SK-N-SH treated with all-trans-retinoic acid at 6 μM for 48 hours (cell line): ENCODE data around the gene PYGL.

Experiments
- ARNTL ChIP-seq: fragments of 450-650 bp; formaldehyde crosslinking; IDR thresholded peaks from 2 replicates; pipeline ENCODE4 v1.5.0; 2020; ENCODE audit warnings: low read depth, mild to moderate bottlenecking, moderate library complexity, borderline replicate concordance
- BACH2 ChIP-seq: fragments of 250-450 bp; sonication (Bioruptor Pico); IDR thresholded peaks from 2 replicates; pipeline ENCODE4 v1.9.0; 2021; ENCODE audit warnings: mild to moderate bottlenecking, borderline replicate concordance
- OSR1 ChIP-seq: fragments of 250-450 bp; sonication (Bioruptor Pico); IDR thresholded peaks from 2 replicates; pipeline ENCODE4 v1.8.0; 2022; ENCODE audit warnings: moderate library complexity, mild to moderate bottlenecking, inconsistent platforms
- SNAI2 ChIP-seq: fragments of 250-450 bp; sonication (Bioruptor Pico); IDR thresholded peaks from 2 replicates; pipeline ENCODE4 v1.5.0; 2020; ENCODE audit warnings: mild to moderate bottlenecking, moderate library complexity
- TCF4 ChIP-seq: fragments of 250-450 bp; sonication (Bioruptor Pico); IDR thresholded peaks from 2 replicates; pipeline ENCODE4 v1.8.0; 2021; ENCODE audit warnings: mild to moderate bottlenecking, moderate library complexity, borderline replicate concordance
- TOX ChIP-seq: fragments of 250-450 bp; sonication (Bioruptor Pico); IDR thresholded peaks from 2 replicates; pipeline ENCODE4 v1.8.0; 2021; ENCODE audit warnings: mild to moderate bottlenecking, moderate library complexity, borderline replicate concordance
- ZNF565 ChIP-seq: fragments of 450-650 bp; formaldehyde crosslinking; conservative IDR thresholded peaks from 2 replicates; pipeline ENCODE4 v1.5.0; 2020; ENCODE audit warnings: low read depth, mild to moderate bottlenecking, moderate library complexity
- ZNF8 ChIP-seq: fragments of 450-650 bp; formaldehyde crosslinking; IDR thresholded peaks from 2 replicates; pipeline ENCODE4 v1.5.0; 2020; ENCODE audit warnings: mild to moderate bottlenecking, moderate library complexity
- TF ChIP-seq, protein P1 (sequence below): fragments of 250-450 bp; sonication (Bioruptor Pico); IDR thresholded peaks from 2 replicates; pipeline ENCODE4 v1.8.0; 2020; ENCODE audit warnings: mild to moderate bottlenecking, moderate library complexity, borderline replicate concordance
- TF ChIP-seq, protein P2 (sequence below): fragments of 250-450 bp; sonication (Bioruptor Pico); IDR thresholded peaks from 2 replicates; pipeline ENCODE4 v1.8.0; 2021; ENCODE audit warnings: low read depth, mild to moderate bottlenecking, moderate library complexity, borderline replicate concordance
- TF ChIP-seq, protein P3 (sequence below): fragments of 250-450 bp; sonication (Bioruptor Pico); IDR thresholded peaks from 2 replicates; pipeline ENCODE4 v1.5.0; 2020; ENCODE audit warnings: mild to moderate bottlenecking, moderate library complexity

DNA sequence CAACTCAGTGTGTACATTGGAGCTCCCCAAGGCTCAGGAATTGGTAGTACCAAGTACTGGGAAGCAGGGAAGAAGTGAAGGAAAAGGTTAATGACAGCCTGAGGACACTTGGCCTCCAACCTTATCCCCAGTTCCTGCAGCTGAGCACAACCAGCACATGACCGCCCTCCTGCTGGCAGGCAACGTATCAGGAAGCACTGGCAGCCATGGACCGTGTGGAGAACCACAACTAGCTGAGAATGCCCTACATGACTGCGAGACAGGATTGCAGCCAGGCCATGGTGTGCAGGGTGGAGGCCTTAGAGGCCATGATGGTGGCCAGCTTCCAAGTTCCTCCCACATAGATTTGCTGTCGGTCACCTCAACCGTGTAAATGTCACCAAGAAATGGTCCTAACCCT is 26.8 kb downstream of the PYGL start:
- TF ChIP-seq BACH2 (CRISPR knock-in tag) (no peak), TOX (CRISPR knock-in tag) (no peak), OSR1 (CRISPR knock-in tag) (no peak), SNAI2 (CRISPR knock-in tag) (no peak), ARNTL (CRISPR knock-in tag) (no peak), ZNF8 (CRISPR knock-in tag) (no peak), TCF4 (CRISPR knock-in tag) (no peak), ZNF565 (CRISPR knock-in tag) (no peak)
- TF ChIP-seq, protein P1, sequence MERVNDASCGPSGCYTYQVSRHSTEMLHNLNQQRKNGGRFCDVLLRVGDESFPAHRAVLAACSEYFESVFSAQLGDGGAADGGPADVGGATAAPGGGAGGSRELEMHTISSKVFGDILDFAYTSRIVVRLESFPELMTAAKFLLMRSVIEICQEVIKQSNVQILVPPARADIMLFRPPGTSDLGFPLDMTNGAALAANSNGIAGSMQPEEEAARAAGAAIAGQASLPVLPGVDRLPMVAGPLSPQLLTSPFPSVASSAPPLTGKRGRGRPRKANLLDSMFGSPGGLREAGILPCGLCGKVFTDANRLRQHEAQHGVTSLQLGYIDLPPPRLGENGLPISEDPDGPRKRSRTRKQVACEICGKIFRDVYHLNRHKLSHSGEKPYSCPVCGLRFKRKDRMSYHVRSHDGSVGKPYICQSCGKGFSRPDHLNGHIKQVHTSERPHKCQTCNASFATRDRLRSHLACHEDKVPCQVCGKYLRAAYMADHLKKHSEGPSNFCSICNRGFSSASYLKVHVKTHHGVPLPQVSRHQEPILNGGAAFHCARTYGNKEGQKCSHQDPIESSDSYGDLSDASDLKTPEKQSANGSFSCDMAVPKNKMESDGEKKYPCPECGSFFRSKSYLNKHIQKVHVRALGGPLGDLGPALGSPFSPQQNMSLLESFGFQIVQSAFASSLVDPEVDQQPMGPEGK (CRISPR knock-in tag) = no peak
- TF ChIP-seq, protein P2, sequence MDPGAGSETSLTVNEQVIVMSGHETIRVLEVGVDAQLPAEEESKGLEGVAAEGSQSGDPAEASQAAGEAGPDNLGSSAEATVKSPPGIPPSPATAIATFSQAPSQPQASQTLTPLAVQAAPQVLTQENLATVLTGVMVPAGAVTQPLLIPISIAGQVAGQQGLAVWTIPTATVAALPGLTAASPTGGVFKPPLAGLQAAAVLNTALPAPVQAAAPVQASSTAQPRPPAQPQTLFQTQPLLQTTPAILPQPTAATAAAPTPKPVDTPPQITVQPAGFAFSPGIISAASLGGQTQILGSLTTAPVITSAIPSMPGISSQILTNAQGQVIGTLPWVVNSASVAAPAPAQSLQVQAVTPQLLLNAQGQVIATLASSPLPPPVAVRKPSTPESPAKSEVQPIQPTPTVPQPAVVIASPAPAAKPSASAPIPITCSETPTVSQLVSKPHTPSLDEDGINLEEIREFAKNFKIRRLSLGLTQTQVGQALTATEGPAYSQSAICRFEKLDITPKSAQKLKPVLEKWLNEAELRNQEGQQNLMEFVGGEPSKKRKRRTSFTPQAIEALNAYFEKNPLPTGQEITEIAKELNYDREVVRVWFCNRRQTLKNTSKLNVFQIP (CRISPR knock-in tag) = no peak
- TF ChIP-seq, protein P3, sequence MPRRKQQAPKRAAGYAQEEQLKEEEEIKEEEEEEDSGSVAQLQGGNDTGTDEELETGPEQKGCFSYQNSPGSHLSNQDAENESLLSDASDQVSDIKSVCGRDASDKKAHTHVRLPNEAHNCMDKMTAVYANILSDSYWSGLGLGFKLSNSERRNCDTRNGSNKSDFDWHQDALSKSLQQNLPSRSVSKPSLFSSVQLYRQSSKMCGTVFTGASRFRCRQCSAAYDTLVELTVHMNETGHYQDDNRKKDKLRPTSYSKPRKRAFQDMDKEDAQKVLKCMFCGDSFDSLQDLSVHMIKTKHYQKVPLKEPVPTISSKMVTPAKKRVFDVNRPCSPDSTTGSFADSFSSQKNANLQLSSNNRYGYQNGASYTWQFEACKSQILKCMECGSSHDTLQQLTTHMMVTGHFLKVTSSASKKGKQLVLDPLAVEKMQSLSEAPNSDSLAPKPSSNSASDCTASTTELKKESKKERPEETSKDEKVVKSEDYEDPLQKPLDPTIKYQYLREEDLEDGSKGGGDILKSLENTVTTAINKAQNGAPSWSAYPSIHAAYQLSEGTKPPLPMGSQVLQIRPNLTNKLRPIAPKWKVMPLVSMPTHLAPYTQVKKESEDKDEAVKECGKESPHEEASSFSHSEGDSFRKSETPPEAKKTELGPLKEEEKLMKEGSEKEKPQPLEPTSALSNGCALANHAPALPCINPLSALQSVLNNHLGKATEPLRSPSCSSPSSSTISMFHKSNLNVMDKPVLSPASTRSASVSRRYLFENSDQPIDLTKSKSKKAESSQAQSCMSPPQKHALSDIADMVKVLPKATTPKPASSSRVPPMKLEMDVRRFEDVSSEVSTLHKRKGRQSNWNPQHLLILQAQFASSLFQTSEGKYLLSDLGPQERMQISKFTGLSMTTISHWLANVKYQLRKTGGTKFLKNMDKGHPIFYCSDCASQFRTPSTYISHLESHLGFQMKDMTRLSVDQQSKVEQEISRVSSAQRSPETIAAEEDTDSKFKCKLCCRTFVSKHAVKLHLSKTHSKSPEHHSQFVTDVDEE = no peak
